GM21515 (cell line): ENCODE measurements around the gene ANAPC2.

Source experiments
- ATAC-seq: cut with Tn5 transposase; IDR thresholded peaks from one replicate; pipeline ENCODE4 v1.9.1; 2021; ENCODE audit not compliant: unreplicated experiment

Gene ANAPC2

DNA sequence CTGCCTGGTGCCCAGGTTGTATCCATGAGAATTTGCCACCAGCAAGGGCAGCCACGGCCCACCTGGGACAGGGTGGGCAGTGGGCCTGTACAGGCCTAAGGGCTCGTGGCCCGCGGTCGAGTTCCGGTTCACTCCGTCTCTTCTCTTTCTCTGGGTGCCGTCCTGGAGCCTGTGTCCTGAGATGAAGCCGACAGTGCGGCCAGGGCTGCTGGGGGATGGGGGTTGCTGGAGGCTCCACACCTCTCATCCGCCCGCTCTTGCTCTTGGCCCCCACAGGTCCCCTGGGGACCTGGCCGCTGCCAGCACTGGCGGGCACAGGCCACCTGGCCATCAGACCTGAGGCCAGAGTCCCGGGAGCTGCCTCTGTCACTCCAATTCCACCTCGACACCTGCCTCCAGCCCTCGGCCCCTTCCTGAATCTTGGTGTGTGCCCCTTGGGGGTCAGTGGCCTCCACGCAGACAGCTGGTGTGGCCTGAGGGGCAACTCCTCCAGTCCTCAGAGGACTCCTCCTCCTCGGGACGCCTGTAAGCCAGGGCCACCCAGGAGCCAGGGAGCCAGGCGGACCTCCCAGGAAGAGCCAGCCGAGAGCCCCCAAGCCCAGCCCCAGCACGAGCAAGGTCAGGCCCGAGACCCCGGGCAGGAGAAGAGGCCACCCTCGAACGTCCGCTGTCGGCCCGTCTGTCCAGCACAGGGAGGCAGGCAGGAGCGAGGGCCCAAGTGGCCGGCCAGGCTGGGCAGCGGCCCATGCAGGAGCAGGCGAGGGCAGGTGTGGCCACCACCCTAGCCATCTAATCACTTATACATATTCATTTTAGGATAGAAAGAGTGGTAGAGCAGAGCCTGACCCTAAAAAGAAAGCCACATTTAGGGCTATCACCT, 23.8 kb downstream of the ANAPC2 start:
- ATAC-seq = no peak

- ATAC-seq = no peak
Measured at GRCh38 chr9:137163805-137164204, 24.6 kb downstream of the ANAPC2 start.

- ATAC-seq = no peak
Measured at GRCh38 chr9:137163365-137163715, 25.0 kb downstream of the ANAPC2 start.

DNA sequence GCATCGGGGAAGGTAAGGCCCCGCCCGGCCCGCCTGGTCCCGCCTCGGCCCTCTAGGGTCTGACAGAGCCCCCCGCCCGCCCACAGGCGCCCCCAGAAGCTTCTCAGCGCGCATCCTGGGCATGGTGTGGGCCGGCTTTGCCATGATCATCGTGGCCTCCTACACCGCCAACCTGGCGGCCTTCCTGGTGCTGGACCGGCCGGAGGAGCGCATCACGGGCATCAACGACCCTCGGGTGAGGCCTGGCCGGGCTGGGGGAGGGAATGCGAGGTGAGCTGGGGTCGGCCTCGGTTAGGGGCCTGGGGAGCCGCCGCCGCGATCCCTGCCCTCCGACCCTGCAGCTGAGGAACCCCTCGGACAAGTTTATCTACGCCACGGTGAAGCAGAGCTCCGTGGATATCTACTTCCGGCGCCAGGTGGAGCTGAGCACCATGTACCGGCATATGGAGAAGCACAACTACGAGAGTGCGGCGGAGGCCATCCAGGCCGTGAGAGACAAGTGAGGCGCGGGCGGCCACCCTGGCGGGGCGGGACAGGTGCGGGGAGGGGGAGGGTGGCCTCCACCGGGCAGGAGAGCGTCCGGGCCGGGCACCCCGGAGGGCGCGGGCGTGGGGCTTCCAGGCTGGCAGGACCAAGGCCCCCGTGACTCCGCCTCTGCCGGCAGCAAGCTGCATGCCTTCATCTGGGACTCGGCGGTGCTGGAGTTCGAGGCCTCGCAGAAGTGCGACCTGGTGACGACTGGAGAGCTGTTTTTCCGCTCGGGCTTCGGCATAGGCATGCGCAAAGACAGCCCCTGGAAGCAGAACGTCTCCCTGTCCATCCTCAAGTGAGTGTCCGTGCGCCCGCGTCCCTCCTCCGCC, 25.6 kb downstream of the ANAPC2 start:
- no peak for ATAC-seq

- no peak for ATAC-seq
Measured at GRCh38 chr9:137161558-137162486, 26.5 kb downstream of the ANAPC2 start.

DNA sequence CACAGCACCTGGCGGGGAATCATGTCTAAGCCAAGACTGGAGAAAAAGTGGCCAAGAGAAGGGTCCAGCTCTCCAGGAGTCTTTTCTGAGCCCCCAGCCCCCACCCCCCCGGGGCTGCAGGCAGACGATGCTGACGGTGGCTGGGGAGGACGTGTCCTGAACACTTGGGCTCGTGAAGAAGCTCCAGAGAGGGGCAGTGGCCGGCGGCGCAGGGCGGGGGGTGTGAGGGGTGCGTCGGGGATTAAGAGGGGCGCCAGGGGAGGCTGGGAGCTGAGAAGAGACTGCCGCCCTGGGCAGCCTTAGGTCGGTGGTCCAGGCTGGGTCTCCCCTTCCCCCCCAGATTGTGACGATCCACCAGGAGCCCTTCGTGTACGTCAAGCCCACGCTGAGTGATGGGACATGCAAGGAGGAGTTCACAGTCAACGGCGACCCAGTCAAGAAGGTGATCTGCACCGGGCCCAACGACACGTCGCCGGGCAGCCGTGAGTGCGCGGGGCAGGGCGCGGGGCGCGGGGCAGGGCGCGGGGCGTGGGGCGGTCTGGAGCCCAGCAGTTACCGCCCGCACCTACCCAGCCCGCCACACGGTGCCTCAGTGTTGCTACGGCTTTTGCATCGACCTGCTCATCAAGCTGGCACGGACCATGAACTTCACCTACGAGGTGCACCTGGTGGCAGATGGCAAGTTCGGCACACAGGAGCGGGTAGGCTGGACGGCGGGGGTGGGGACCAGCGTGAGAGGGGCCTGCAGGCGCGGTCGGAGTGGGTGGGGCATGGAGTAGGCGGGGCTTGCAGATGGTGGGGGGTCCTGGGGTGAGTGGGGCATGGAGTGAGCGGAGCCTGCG, 27.4 kb downstream of the ANAPC2 start:
- no peak for ATAC-seq

DNA sequence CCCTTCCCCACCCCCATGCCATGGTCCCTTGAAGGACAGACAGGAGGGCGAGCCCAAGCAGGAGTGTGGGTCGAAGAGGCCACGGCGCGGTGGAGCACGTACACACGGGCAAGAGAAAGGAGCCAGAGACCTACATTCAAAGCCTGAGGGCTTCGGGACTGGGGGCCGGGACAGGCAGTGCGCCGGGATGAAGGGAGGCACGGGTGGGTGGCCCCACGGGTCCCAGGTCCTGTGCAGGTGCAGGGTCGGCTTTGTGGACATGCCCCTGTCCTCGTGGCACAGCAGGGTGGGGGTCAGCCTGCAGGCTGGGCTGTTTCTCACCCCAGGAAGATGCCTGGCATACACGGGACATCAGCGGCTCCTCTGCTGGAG, 28.3 kb downstream of the ANAPC2 start:
- no peak for ATAC-seq

DNA sequence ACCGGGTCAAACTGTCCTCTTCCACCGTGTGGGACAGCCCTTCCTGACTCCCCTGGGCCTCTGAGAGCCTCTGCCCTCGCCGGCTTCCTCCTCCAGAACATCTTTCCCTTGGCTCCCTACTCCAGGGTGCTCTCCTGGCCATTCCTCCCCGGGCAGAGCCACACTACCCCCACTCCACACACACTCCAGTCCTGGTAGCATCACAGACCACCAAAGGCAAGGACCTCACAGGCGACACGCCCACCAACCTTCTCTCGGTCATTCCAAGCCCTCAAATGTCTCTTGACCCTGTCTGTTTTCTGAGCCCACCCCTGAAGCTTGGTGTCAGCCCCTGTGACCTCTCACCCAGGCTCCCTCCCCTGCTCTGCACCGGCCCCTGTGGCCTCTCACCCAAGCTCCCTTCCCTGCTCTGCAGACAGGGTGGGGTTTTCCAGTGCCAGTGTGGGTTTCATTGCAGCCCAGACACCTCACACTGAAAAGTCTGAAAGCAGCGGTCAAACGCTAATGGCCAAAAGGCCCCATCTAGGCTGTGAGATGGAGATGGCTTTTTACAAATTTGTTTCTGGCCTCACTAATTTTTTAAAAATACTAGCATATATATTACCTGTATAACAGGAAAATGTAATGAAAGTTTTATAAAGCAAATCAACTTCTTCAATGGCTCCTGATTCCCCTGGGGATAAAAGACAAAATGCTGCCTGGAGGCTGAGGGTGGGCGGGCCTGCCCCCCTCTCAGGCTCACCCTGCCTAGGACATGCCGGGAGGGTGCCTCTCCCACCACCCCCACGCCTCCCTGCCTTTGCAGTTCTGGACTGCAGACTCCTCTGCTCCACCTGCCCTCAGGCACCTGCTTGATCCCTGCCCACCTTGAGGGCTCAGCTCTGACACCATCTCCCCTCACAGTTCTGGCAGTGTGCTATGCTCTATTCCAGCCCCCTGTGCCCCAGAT, 29.0 kb downstream of the ANAPC2 start:
- no peak for ATAC-seq

DNA sequence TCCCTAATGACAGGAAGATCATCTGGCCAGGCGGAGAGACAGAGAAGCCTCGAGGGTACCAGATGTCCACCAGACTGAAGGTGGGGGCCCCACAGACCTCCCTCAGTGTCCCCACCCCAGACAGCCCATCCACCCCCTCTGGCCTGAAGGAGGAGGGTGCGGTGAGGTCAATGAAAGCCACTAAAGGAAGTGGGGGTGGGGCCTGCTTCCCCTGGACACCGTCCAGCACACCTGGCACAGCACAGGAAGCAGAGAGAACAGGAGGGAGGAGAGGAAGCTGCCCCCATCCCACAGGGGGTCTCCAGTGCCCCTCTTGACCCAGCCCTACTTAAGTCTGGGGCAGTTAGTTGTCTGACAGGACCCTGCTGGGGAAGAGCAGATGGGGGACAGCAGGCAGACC, 29.7 kb downstream of the ANAPC2 start:
- ATAC-seq = no peak

- ATAC-seq = no peak
Measured at GRCh38 chr9:137157618-137158415, 30.5 kb downstream of the ANAPC2 start.

DNA sequence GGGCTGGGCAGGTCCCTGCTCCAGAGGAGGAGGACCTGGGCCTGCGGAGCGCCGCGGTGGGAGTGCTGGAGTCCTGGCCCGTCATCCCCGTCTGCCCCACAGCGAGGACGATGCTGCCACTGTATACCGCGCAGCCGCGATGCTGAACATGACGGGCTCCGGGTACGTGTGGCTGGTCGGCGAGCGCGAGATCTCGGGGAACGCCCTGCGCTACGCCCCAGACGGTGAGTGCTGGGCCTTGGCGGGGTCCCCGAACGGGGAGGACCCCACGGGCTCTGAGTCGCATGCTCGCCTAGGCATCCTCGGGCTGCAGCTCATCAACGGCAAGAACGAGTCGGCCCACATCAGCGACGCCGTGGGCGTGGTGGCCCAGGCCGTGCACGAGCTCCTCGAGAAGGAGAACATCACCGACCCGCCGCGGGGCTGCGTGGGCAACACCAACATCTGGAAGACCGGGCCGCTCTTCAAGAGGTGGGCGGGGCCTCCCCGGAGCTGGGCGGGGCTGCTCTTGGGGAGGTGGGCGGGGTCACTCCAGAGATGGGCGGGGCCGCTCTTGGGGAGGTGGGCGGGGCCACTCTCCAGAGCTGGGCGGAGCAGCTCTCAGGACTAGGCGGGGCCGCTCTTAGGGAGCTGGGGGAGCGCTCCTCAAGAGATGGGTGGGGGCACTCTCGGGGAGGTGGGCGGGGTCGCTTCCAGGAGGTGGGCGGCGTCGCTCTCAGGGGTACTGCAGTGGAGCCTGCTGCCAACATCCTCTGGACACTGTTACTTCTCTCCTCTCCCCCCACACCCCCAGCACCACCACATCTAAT, 31.6 kb downstream of the ANAPC2 start:
- no peak for ATAC-seq

DNA sequence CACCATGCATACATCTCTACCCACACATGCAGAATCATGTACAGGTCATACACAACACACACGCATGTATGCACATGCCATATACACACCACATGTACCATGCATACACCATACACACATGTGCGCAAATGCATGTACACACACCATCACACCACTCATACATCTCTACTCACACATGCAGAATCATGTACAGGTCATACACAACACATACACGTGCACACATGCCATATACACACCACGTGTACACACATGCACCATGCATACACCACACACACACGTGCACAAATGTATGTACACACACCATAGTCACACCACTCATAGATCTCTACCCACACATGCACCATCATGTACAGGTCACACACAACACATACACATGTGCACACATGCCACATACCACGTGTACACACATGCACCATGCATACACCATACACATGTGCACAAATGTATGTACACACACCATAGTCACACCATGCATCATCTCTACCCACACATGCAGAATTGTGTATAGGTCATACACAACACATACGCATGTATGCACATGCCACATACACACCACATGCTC, 35.4 kb downstream of the ANAPC2 start:
- ATAC-seq = no peak

DNA sequence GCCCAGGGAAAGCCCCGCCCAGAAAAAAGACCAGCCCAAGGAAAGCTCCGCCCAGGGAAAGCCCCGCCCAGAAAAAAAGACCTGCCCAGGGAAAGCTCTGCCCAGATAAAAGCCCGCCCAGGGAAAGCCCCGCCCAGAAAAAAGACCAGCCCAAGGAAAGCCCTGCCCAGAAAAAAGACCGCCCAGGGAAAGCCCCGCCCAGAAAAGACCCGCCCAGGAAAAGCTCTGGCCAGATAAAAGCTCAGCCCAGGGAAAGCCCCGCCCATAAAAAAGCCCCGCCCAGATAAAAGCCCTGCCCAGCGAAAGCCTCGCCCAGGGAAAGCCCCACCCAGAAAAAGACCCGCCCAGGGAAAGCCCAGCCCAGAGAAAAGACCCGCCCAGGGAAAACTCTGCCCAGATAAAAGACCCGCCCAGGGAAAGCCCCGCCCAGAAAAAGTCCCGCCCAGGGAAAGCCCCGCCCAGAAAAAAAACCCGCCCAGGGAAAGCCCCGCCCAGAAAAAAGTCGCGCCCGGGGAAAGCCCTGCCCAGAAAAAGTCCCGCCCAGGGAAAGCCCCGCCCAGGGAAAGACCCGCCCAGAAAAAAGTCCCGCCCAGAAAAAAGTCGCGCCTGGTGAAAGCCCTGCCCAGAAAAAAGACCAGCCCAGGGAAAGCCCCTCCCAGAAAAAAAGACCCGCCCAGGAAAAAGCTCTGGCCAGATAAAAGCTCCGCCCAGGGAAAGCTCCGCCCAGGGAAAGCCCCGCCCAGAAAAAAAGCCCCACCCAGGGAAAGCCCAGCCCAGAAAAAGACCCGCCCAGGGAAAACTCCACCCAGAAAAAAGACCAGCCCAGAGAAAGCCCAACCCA, 37.5 kb downstream of the ANAPC2 start:
- peak; percentile 42 for ATAC-seq

DNA sequence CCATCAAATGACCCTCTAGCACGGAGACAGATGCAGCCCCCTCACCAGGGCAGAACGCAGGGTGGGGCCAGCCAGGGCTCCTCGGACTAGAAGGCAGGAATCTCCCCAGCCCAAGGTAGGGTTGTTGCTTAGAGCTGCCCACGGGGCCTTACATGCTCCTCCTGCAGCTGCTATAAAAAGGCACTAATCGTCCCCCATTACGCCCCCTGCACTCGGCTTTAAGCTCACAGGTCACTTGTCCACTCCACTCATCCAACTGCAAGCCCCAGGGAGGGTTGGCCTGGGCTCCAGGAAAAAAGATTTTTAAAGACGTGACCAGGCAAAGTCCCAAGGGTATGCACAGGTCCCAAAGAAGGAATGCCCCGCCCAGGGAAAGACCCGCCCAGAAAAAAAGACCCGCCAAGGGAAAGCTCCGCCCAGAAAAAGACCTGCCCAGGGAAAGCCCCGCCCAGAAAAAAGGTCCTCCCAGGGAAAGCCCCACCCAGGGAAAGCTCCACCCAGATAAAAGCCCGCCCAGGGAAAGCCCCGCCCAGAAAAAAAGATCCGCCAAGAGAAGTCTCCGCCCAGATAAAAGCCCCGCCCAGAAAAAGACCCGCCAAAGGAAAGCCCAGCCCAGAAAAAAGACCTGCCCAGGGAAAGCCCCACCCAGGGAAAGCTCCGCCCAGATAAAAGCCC, 38.3 kb downstream of the ANAPC2 start:
- ATAC-seq = peak; percentile 22

DNA sequence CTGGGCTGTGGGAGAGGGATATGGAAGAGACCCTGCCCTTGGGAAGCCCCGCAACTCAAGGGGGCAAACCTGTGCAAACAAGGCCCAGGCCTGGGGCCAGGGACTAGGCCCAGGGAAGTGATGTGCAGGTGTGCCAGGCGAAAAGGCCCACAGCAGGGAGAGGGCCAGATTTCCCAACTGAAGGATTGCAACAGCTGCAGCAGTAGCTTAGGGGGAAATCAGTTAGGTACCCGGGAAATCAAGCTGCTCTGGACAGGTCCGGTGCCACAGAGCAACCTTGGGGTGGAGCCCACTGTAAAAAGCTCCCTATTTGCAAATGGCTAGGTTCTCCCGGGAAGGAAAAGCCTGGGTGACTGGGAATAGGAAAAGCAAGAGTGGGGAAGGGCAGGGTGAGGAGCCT, 39.0 kb downstream of the ANAPC2 start:
- ATAC-seq = no peak

GRCh38 chr9:137148661-137149060, 39.7 kb downstream of the ANAPC2 start:
- ATAC-seq = no peak
